WTC11 (cell line): ENCODE data around the gene PRKN. TPM values are rescaled to one million over a fixed set of nuclear protein-coding genes. Genes with fewer than 3 reads are reported as not detected.

Experiments used
- ATAC-seq: fragments of 200-7000 bp; cut with Tn5 transposase; 2 replicates; pipeline ENCODE4 v1.10.0; 2021; ENCODE audit warnings: mild to moderate bottlenecking, moderate library complexity
- CTCF ChIA-PET: fragments of 300-600 bp; sonication (Branson Sonifier 250); formaldehyde crosslinking; loops from one replicate; lab custom pipeline; 2021; ENCODE audit warnings: antibody characterized with exemption; lab: Charles Lee
- POLR2A ChIA-PET: fragments of 350-600 bp; sonication (Branson Sonifier 250); formaldehyde crosslinking; loops from one replicate; lab custom pipeline; 2021; ENCODE audit warnings: antibody characterized with exemption; lab: Charles Lee
- DNase-seq: peaks from one replicate; pipeline ENCODE4 v3.0.0; 2021; ENCODE audit warnings: low spot score
- H3K27ac Mint-ChIP-seq: 2 replicates; pipeline ENCODE4 v1.8.0; 2021; ENCODE audit warnings: mixed read lengths
- H3K27me3 Mint-ChIP-seq: 2 replicates; pipeline ENCODE4 v1.8.0; 2021; ENCODE audit warnings: low read depth, mild to moderate bottlenecking, moderate library complexity, mixed read lengths
- H3K36me3 Mint-ChIP-seq: 2 replicates; pipeline ENCODE4 v1.8.0; 2021; ENCODE audit warnings: mixed read lengths
- H3K4me1 Mint-ChIP-seq: 2 replicates; pipeline ENCODE4 v1.8.0; 2022; ENCODE audit warnings: mixed read lengths
- H3K4me3 Mint-ChIP-seq: 2 replicates; pipeline ENCODE4 v1.8.0; 2021; ENCODE audit warnings: mild to moderate bottlenecking, moderate library complexity, mixed read lengths
- H3K9me3 Mint-ChIP-seq: 2 replicates; pipeline ENCODE4 v1.8.0; 2021; ENCODE audit warnings: mixed read lengths
- AFF4 ChIP-seq: sonication (generic); formaldehyde crosslinking; IDR thresholded peaks from 2 replicates; pipeline ENCODE4 v1.8.1; 2023; ENCODE audit warnings: mild to moderate bottlenecking, missing genetic modification reagents, borderline replicate concordance
- ATF1 ChIP-seq: sonication (generic); formaldehyde crosslinking; IDR thresholded peaks from 2 replicates; pipeline ENCODE4 v1.8.1; 2023; ENCODE audit warnings: mild to moderate bottlenecking, moderate library complexity, missing genetic modification reagents
- CBFB ChIP-seq: sonication (generic); formaldehyde crosslinking; IDR thresholded peaks from 2 replicates; pipeline ENCODE4 v1.8.1; 2022; ENCODE audit warnings: mild to moderate bottlenecking, low read depth, missing genetic modification reagents
- CDX4 ChIP-seq: fragments of 250-450 bp; sonication (Bioruptor Pico); IDR thresholded peaks from 2 replicates; pipeline ENCODE4 v1.9.0; 2021; ENCODE audit warnings: moderate library complexity, mild to moderate bottlenecking, inconsistent platforms, borderline replicate concordance
- CTCF ChIP-seq: fragments of 200-600 bp; IDR thresholded peaks from 2 replicates; pipeline ENCODE4 v1.8.0; 2022; ENCODE audit warnings: antibody characterized with exemption
- ELF4 ChIP-seq: sonication (generic); formaldehyde crosslinking; IDR thresholded peaks from 2 replicates; pipeline ENCODE4 v1.8.1; 2022; ENCODE audit warnings: low read depth, mild to moderate bottlenecking, moderate library complexity, missing genetic modification reagents
- FOXP1 ChIP-seq: sonication (generic); formaldehyde crosslinking; IDR thresholded peaks from 2 replicates; pipeline ENCODE4 v1.8.0; 2022; ENCODE audit warnings: missing genetic modification reagents, mild to moderate bottlenecking, moderate library complexity, borderline replicate concordance
- HMGA2 ChIP-seq: fragments of 250-450 bp; sonication (Bioruptor Pico); IDR thresholded peaks from 2 replicates; pipeline ENCODE4 v1.4.0; 2021; ENCODE audit warnings: mild to moderate bottlenecking, moderate library complexity
- JAZF1 ChIP-seq: fragments of 250-450 bp; sonication (Bioruptor Pico); IDR thresholded peaks from 2 replicates; pipeline ENCODE4 v1.9.0; 2021; ENCODE audit warnings: moderate library complexity, mild to moderate bottlenecking, inconsistent platforms
- KAT7 ChIP-seq: sonication (generic); formaldehyde crosslinking; IDR thresholded peaks from 2 replicates; pipeline ENCODE4 v1.8.1; 2023; ENCODE audit warnings: missing genetic modification reagents, mild to moderate bottlenecking, borderline replicate concordance
- NFE2L1 ChIP-seq: sonication (generic); formaldehyde crosslinking; IDR thresholded peaks from 2 replicates; pipeline ENCODE4 v1.8.1; 2023; ENCODE audit warnings: missing genetic modification reagents
- NR3C1 ChIP-seq: sonication (generic); formaldehyde crosslinking; conservative IDR thresholded peaks from 2 replicates; pipeline ENCODE4 v1.8.1; 2023; ENCODE audit warnings: low read depth, mild to moderate bottlenecking, missing genetic modification reagents
- PREB ChIP-seq: sonication (generic); formaldehyde crosslinking; IDR thresholded peaks from 2 replicates; pipeline ENCODE4 v1.8.1; 2022; ENCODE audit warnings: mild to moderate bottlenecking, missing genetic modification reagents, moderate library complexity, borderline replicate concordance
- STAT6 ChIP-seq: sonication (generic); formaldehyde crosslinking; conservative IDR thresholded peaks from 2 replicates; pipeline ENCODE4 v1.8.1; 2023; ENCODE audit warnings: mild to moderate bottlenecking, low read depth, missing genetic modification reagents, moderate library complexity
- ZBTB21 ChIP-seq: sonication (generic); formaldehyde crosslinking; IDR thresholded peaks from 2 replicates; pipeline ENCODE4 v1.8.1; 2023; ENCODE audit warnings: mild to moderate bottlenecking, missing genetic modification reagents, borderline replicate concordance
- ZNF263 ChIP-seq: sonication (generic); formaldehyde crosslinking; IDR thresholded peaks from 2 replicates; pipeline ENCODE4 v1.8.1; 2022; ENCODE audit warnings: low read depth, mild to moderate bottlenecking, moderate library complexity, missing genetic modification reagents
- ZNF416 ChIP-seq: fragments of 250-450 bp; sonication (Bioruptor Pico); IDR thresholded peaks from 2 replicates; pipeline ENCODE4 v1.9.0; 2021; ENCODE audit warnings: mild to moderate bottlenecking, inconsistent platforms
- ZNF423 ChIP-seq: fragments of 250-450 bp; sonication (Bioruptor Pico); IDR thresholded peaks from 2 replicates; pipeline ENCODE4 v2.1.2; 2022; ENCODE audit warnings: mild to moderate bottlenecking, moderate library complexity
- ZNF532 ChIP-seq: fragments of 250-450 bp; sonication (Bioruptor Pico); IDR thresholded peaks from 2 replicates; pipeline ENCODE4 v1.9.0; 2021; ENCODE audit warnings: mild to moderate bottlenecking, borderline replicate concordance
- ZSCAN18 ChIP-seq: fragments of 250-450 bp; sonication (Bioruptor Pico); IDR thresholded peaks from 2 replicates; pipeline ENCODE4 v2.1.2; 2022; ENCODE audit warnings: mild to moderate bottlenecking, moderate library complexity
- total RNA-seq: library from RNA; stranded (reverse); gene quantifications from 3 replicates; pipeline ENCODE4 v1.2.3, GENCODE V29; 2021

Gene PRKN
- total RNA-seq, 1 experiment from 2014 or later: 0.59 TPM

- H3K36me3 Mint-ChIP-seq: no peaks in the 10 kb centered on the region
- no peaks in the 10 kb centered on the region for H3K27me3 Mint-ChIP-seq
- no peak for ATAC-seq
- no peak overlapping the region for H3K4me3 Mint-ChIP-seq
- ChIA-PET POLR2A (no interaction called here), CTCF (no interaction called here)
- H3K9me3 Mint-ChIP-seq: peaks cover 20% of the 10 kb centered on the region
- TF ChIP-seq AFF4: no peak
- TF ChIP-seq NFE2L1: no peak
- TF ChIP-seq ZNF423: no peak
- no peak for TF ChIP-seq ZBTB21 (CRISPR knock-in tag)
- no peak for TF ChIP-seq CBFB (CRISPR knock-in tag)
- TF ChIP-seq ZNF263: no peak
- no peak for TF ChIP-seq ELF4 (CRISPR knock-in tag)
- no peak for TF ChIP-seq HMGA2
- no peak for TF ChIP-seq JAZF1
- TF ChIP-seq ZSCAN18 (CRISPR knock-in tag): no peak
- no peak for TF ChIP-seq KAT7
- TF ChIP-seq CDX4 (CRISPR knock-in tag): no peak
- TF ChIP-seq ATF1: no peak
- TF ChIP-seq ZNF416 (CRISPR knock-in tag): no peak
- no peak for TF ChIP-seq NR3C1
- H3K4me1 Mint-ChIP-seq: no peaks in the 10 kb centered on the region
- DNase-seq: no peak
- no peak overlapping the region for H3K27ac Mint-ChIP-seq
Observed at GRCh38 chr6:162076816-162077215, 650.8 kb downstream of the PRKN start.

- no peaks in the 10 kb centered on the region for H3K27me3 Mint-ChIP-seq
- ATAC-seq: no peak
- no peaks in the 10 kb centered on the region for H3K4me1 Mint-ChIP-seq
- DNase-seq: no peak
- H3K9me3 Mint-ChIP-seq: peaks cover 5% of the 10 kb centered on the region; the same call in 1 of the 2 replicates
- H3K36me3 Mint-ChIP-seq: no peaks in the 10 kb centered on the region
- CTCF ChIA-PET: no interaction called here
- POLR2A ChIA-PET: no interaction called here
- no peak overlapping the region for H3K4me3 Mint-ChIP-seq
- H3K27ac Mint-ChIP-seq: no peak overlapping the region
- TF ChIP-seq ATF1 (no peak), PREB (no peak), ZNF532 (CRISPR knock-in tag) (no peak), CTCF (no peak), FOXP1 (CRISPR knock-in tag) (no peak), STAT6 (CRISPR knock-in tag) (no peak)
Observed at GRCh38 chr6:162074641-162075275, 652.8 kb downstream of the PRKN start.
